NT2/D1 (cell line): ENCODE data around the gene TCTN1.

Source experiments
- DNase-seq: peaks from one replicate; pipeline ENCODE4 v3.0.0-alpha.2; 2011; ENCODE audit warnings: low read depth, low spot score
- H3K27me3 ChIP-seq: 2 replicates; pipeline ENCODE4 v1.6.0; 2011; ENCODE audit warnings: mild to moderate bottlenecking; ENCODE audit not compliant: insufficient read length, insufficient read depth
- H3K36me3 ChIP-seq: 2 replicates; pipeline ENCODE4 v1.6.1; 2011; ENCODE audit warnings: mild to moderate bottlenecking, low read length, mixed read lengths; ENCODE audit not compliant: insufficient read depth, insufficient read length
- H3K4me1 ChIP-seq: 2 replicates; pipeline ENCODE4 v1.5.1; 2011; ENCODE audit not compliant: insufficient read depth, insufficient read length
- H3K4me3 ChIP-seq: 2 replicates; pipeline ENCODE4 v1.5.1; 2011; ENCODE audit warnings: low read depth; ENCODE audit not compliant: insufficient read length
- H3K9ac ChIP-seq: 2 replicates; pipeline ENCODE4 v1.6.0; 2011; ENCODE audit warnings: low read depth; ENCODE audit not compliant: insufficient read length
- H3K9me3 ChIP-seq: 2 replicates; pipeline ENCODE4 v1.5.1; 2011; ENCODE audit warnings: mild to moderate bottlenecking, low read length; ENCODE audit not compliant: insufficient read depth
- SUZ12 ChIP-seq: IDR thresholded peaks from 2 replicates; pipeline ENCODE4 v1.6.1; 2011; ENCODE audit not compliant: insufficient read length, insufficient read depth; ENCODE audit errors: extremely low read depth
- YY1 ChIP-seq: IDR thresholded peaks from 2 replicates; pipeline ENCODE4 v1.6.1; 2011; ENCODE audit not compliant: insufficient read length, insufficient read depth
- ZNF274 ChIP-seq: IDR thresholded peaks from 2 replicates; pipeline ENCODE4 v1.6.1; 2011; ENCODE audit warnings: mild to moderate bottlenecking, low read depth, low read length

Gene TCTN1

GRCh38 chr12:110635055-110635454, 21.1 kb downstream of the TCTN1 start:
- peaks cover 9% of the 10 kb centered on the region for H3K36me3 ChIP-seq
- TF ChIP-seq SUZ12: no peak
- TF ChIP-seq YY1: no peak
- TF ChIP-seq ZNF274: no peak
- H3K4me3 ChIP-seq: no peak overlapping the region
- no peak overlapping the region for H3K9ac ChIP-seq
- no peaks in the 10 kb centered on the region for H3K4me1 ChIP-seq
- no peaks in the 10 kb centered on the region for H3K9me3 ChIP-seq
- no peaks in the 10 kb centered on the region for H3K27me3 ChIP-seq
- DNase-seq: no peak

GRCh38 chr12:110636516-110636915, 22.6 kb downstream of the TCTN1 start:
- H3K36me3 ChIP-seq: peaks cover 7% of the 10 kb centered on the region
- no peaks in the 10 kb centered on the region for H3K27me3 ChIP-seq
- no peaks in the 10 kb centered on the region for H3K9me3 ChIP-seq
- TF ChIP-seq ZNF274: no peak
- no peak for TF ChIP-seq SUZ12
- no peak for TF ChIP-seq YY1
- no peak overlapping the region for H3K4me3 ChIP-seq
- DNase-seq: no peak
- no peak overlapping the region for H3K9ac ChIP-seq
- H3K4me1 ChIP-seq: no peaks in the 10 kb centered on the region

- peaks cover 7% of the 10 kb centered on the region for H3K36me3 ChIP-seq
- H3K9me3 ChIP-seq: no peaks in the 10 kb centered on the region
- no peaks in the 10 kb centered on the region for H3K4me1 ChIP-seq
- H3K4me3 ChIP-seq: no peak overlapping the region
- TF ChIP-seq YY1 (no peak), ZNF274 (no peak), SUZ12 (no peak)
- H3K27me3 ChIP-seq: no peaks in the 10 kb centered on the region
- no peak overlapping the region for H3K9ac ChIP-seq
- DNase-seq: no peak
These were observed 24.0 kb downstream of the TCTN1 start for GRCh38 chr12:110637869-110638441.

GRCh38 chr12:110638796-110639195, 24.9 kb downstream of the TCTN1 start:
- no peaks in the 10 kb centered on the region for H3K4me1 ChIP-seq
- H3K36me3 ChIP-seq: peaks cover 7% of the 10 kb centered on the region
- no peak overlapping the region for H3K4me3 ChIP-seq
- H3K9ac ChIP-seq: no peak overlapping the region
- H3K27me3 ChIP-seq: no peaks in the 10 kb centered on the region
- TF ChIP-seq YY1: no peak
- no peak for TF ChIP-seq SUZ12
- no peak for TF ChIP-seq ZNF274
- no peaks in the 10 kb centered on the region for H3K9me3 ChIP-seq
- DNase-seq: no peak

GRCh38 chr12:110639336-110640141, 25.6 kb downstream of the TCTN1 start:
- H3K4me3 ChIP-seq: no peak overlapping the region
- H3K9me3 ChIP-seq: no peaks in the 10 kb centered on the region
- no peaks in the 10 kb centered on the region for H3K27me3 ChIP-seq
- H3K9ac ChIP-seq: no peak overlapping the region
- DNase-seq: no peak
- TF ChIP-seq YY1 (no peak), ZNF274 (no peak), SUZ12 (no peak)
- H3K4me1 ChIP-seq: no peaks in the 10 kb centered on the region
- peaks cover 4% of the 10 kb centered on the region for H3K36me3 ChIP-seq

- Histone ChIP-seq H3K27me3 (no peaks in the 10 kb centered on the region), H3K4me1 (no peaks in the 10 kb centered on the region), H3K4me3 (no peak overlapping the region), H3K36me3 (peaks cover 7% of the 10 kb centered on the region), H3K9ac (no peak overlapping the region), H3K9me3 (no peaks in the 10 kb centered on the region)
- no peak for TF ChIP-seq ZNF274
- no peak for TF ChIP-seq SUZ12
- TF ChIP-seq YY1: no peak
- no peak for DNase-seq
These were observed 26.5 kb downstream of the TCTN1 start for GRCh38 chr12:110640275-110641025.

- Histone ChIP-seq H3K4me3 (no peak overlapping the region), H3K9ac (no peak overlapping the region), H3K4me1 (no peaks in the 10 kb centered on the region), H3K27me3 (no peaks in the 10 kb centered on the region), H3K36me3 (peaks cover 4% of the 10 kb centered on the region), H3K9me3 (no peaks in the 10 kb centered on the region)
- DNase-seq: no peak
- no peak for TF ChIP-seq YY1
- no peak for TF ChIP-seq SUZ12
- TF ChIP-seq ZNF274: no peak
These were observed 27.6 kb downstream of the TCTN1 start for GRCh38 chr12:110641521-110641920.
